SH-SY5Y (cell line): ENCODE data around the gene PTGER3.

Source experiments
- GATA2 ChIP-seq: IDR thresholded peaks from 2 replicates; pipeline ENCODE4 v1.6.1; 2011; ENCODE audit warnings: mild to moderate bottlenecking, low read depth, low read length
- GATA3 ChIP-seq: IDR thresholded peaks from 2 replicates; pipeline ENCODE4 v1.6.1; 2011; ENCODE audit warnings: low read depth, mild to moderate bottlenecking, low read length, moderate library complexity

DNA sequence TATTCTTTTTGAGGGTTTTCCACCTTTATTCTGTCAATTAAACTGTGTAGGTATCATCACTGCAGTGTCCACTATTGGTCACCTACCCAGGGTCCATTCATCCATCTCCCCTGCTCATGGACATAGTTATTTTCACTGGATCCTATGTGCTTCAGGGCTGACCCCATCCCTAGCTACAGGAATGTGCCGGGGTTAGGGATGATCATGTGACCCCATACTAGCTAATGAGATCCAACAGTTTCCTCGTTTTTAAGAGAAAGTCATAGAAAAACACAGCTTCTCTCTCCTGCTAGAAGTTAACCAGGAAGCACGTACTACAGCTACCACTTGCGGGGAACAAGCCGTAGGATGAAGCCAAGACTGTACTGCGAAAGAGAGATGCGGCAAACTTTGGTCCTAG lies 19.6 kb downstream of the PTGER3 start:
- TF ChIP-seq GATA2 = no peak
- TF ChIP-seq GATA3 = no peak
